ENCODE results near the gene NUBP2.

Gene NUBP2

GRCh38 chr16:1831186-1832075 is 48.7 kb downstream of the NUBP2 start:
- DNase-seq: no peak

GRCh38 chr16:1832838-1833454 is 50.2 kb downstream of the NUBP2 start:
- no peak for DNase-seq

GRCh38 chr16:1834096-1834495 is 51.3 kb downstream of the NUBP2 start:
- no peak for DNase-seq

Data from CD4-positive, alpha-beta T cell treated with Interleukin-12 subunit alpha and Interleukin-12 subunit beta, for 1 hour (primary cell).